Fibroblast of villous mesenchyme (primary cell): Measurements from ENCODE around the gene LSM12. TPM values are rescaled to one million over a fixed set of nuclear protein-coding genes. Genes with fewer than 3 reads are reported as not detected.

Source experiments
- DNase-seq: peaks from one replicate; pipeline ENCODE4 v3.0.0-alpha.2; 2010; ENCODE audit warnings: low read depth
- H3K4me3 ChIP-seq: 2 replicates; pipeline ENCODE4 v1.5.1; 2011; ENCODE audit warnings: low read depth, mild to moderate bottlenecking, low read length
- total RNA-seq: library from RNA; depleted of rRNA; stranded (reverse); fragments of >200 nt; gene quantifications from 2 replicates; pipeline ENCODE4 v1.2.3, GENCODE V29; 2012
- TF ChIP-seq, protein P1 (sequence below): IDR thresholded peaks from 2 replicates; pipeline ENCODE4 v1.5.1; 2012; ENCODE audit warnings: low read depth, mild to moderate bottlenecking, low read length; ENCODE audit not compliant: insufficient read depth

The LSM12 gene
- total RNA-seq, 1 donor: 82.5 TPM

- TF ChIP-seq, protein P1, sequence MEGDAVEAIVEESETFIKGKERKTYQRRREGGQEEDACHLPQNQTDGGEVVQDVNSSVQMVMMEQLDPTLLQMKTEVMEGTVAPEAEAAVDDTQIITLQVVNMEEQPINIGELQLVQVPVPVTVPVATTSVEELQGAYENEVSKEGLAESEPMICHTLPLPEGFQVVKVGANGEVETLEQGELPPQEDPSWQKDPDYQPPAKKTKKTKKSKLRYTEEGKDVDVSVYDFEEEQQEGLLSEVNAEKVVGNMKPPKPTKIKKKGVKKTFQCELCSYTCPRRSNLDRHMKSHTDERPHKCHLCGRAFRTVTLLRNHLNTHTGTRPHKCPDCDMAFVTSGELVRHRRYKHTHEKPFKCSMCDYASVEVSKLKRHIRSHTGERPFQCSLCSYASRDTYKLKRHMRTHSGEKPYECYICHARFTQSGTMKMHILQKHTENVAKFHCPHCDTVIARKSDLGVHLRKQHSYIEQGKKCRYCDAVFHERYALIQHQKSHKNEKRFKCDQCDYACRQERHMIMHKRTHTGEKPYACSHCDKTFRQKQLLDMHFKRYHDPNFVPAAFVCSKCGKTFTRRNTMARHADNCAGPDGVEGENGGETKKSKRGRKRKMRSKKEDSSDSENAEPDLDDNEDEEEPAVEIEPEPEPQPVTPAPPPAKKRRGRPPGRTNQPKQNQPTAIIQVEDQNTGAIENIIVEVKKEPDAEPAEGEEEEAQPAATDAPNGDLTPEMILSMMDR: no peak
- peak overlapping the region; percentile 45 for H3K4me3 ChIP-seq
- DNase-seq: peak; percentile 94
Measured at GRCh38 chr17:44110823-44111633, 44.6 kb upstream of the LSM12 start.

DNA sequence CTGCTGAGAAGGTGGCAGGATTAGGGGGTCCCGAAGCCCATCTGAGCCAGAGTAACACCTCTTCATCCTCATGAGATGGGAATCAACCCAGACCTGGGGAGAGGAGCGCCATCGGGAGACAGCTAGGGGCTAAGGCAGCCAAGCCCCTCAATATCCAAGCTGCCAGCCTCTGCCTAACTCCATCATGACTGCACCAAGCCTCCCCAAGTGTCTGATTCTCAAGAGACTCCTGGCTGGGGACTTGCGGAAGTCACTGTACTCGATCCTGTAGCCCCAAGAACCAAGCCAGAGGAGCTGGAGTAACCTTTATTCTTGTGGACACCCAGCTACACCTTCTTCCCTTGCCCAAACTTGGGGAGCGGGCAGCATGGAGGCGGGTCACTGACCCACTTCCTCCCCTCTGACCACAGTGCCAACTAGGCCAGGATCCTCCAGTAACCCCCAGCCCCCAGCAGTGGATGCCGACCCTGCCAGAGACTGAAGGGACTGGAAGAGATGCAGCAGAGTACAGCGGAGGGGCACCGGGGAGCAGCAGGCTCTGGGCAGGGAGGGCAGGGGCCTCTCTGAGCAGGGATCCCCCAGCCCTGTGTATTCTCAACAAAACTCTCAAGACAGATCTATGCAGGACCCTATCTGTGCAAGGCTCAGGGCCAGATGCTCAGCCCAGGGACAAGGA, 43.7 kb upstream of the LSM12 start:
- H3K4me3 ChIP-seq: peak overlapping the region; percentile 45
- no peak for DNase-seq
- TF ChIP-seq, protein P1: no peak

DNA sequence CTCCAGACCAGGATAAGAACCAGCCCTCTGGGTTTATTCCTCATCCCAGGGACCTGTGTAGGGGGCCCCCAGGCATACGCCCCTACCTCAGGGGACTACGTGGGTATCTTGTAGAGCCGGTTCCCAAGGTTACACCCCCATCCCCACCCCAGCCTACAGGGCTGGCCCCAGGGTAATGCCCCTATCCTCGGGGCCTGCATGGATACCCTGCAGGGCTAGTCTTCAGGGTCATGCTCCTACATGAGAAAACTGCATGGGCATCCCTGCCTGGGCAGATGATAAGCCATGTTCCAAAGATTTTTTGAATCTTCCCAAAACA, 42.8 kb upstream of the LSM12 start:
- no peak for DNase-seq
- TF ChIP-seq, protein P1: no peak

DNA sequence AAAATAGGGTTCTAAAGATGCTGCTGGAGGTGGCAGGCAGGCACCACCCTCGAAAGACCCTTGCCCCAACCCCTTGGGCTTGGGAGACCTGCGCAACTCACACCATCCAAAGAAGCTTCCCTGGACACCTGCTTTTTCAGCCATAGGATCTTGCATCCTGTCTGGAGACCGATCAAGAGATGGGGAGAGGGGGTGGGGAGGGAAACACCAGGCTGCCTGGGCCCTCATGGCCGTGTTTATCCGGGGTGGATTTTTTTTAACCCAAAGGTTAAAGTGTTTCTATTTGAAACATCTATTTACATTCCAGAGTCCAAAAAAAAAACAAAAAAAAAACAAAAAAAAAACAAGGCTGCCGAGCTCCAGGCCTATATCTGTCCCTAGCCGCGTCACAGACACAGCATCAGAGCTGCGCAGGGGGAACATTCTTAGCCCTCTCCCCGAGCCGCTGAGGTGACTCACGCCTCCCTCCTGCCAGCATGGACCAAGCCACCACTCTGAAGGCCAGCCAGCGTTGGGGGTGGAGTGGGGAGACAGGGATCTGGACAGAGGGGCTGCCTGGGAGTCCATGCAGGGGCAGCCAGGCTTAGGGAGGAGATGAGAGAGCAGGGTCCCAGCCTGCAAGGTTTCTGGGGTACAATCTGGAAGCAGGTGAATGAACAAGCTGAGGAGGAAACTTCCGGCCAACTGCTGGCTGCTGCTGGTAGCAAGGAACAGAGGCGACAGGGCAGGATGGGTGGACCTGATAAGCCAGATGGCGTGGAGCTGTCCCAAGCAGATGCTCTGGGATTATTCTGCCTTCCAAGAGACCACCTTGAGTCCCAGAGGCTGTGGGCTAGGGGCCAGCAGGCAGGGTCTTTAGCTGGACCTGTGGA, 42.2 kb upstream of the LSM12 start:
- TF ChIP-seq, protein P1: no peak
- peak; percentile 96 for DNase-seq
- H3K4me3 ChIP-seq: no peak overlapping the region

More for the DNA sequence above, 42.8 kb upstream of the LSM12 start:
- H3K4me3 ChIP-seq: no peak overlapping the region

DNA sequence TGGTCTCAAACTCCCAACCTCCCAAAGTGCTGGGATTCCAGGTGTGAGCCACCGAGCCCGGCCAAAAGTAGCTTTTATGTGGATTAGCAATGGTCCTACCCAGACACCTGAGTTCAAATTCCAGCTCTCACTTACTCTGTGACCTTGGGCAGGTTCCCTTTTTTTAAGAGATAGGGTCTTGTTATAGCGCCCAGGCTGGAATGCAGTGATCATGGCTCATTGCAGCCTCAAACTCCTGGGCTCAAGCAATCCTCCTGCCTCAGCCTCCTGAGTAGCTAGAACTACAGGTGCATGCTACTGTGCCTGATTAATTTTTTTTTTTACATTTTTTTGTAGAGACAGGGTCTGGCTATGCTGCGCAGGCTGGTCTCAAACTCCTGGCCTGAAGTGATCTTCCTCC, 40.3 kb upstream of the LSM12 start:
- TF ChIP-seq, protein P1: no peak
- DNase-seq: no peak
- no peak overlapping the region for H3K4me3 ChIP-seq

DNA sequence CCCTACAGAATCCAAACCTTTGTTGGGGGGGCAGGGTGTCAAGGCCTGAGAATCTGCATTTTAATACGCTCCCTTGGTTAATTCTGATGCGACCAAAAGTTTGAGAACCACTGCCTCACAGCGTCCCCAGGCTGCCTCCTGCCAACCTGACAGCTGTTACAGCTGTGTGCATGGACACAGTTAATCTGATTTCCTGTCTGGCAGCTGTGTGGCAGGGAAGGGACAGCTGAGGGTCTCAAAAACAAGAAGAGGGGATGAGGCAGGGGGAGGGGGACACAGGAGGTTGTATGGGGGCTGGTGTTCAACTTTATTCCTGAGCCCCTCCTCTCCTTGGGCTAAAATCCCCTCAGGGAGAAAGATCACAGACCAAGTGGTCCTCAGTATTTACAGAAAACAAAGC, 39.5 kb upstream of the LSM12 start:
- TF ChIP-seq, protein P1: no peak
- H3K4me3 ChIP-seq: no peak overlapping the region
- DNase-seq: no peak
